HG03439 (cell line): Measurements from ENCODE around the gene ZFAND2A.
"Not testable (repeated sequence)": the region's sequence is repeated elsewhere in the genome, so short reads cannot be mapped to it uniquely, and the experiment has no call there.

Experiments
- ATAC-seq: cut with Tn5 transposase; IDR thresholded peaks from one replicate; pipeline ENCODE4 v1.9.1; 2021; ENCODE audit warnings: mild to moderate bottlenecking, moderate library complexity; ENCODE audit not compliant: unreplicated experiment

ZFAND2A gene

GRCh38 chr7:1175967-1176851, 16.2 kb upstream of the ZFAND2A start:
- ATAC-seq = peak; percentile 57

GRCh38 chr7:1175597-1175966, 15.6 kb upstream of the ZFAND2A start:
- no peak for ATAC-seq

GRCh38 chr7:1174881-1175596, 15.0 kb upstream of the ZFAND2A start:
- ATAC-seq = no peak

- ATAC-seq = no peak
Measured at GRCh38 chr7:1174002-1174401, 14.0 kb upstream of the ZFAND2A start.

GRCh38 chr7:1172666-1173523, 12.9 kb upstream of the ZFAND2A start:
- ATAC-seq = no peak

GRCh38 chr7:1171516-1171915, 11.5 kb upstream of the ZFAND2A start:
- ATAC-seq = not testable (repeated sequence)

GRCh38 chr7:1170741-1171501, 10.9 kb upstream of the ZFAND2A start:
- ATAC-seq = no peak

- ATAC-seq = peak; percentile 48
Measured at GRCh38 chr7:1169409-1170368, 9.7 kb upstream of the ZFAND2A start.

GRCh38 chr7:1168422-1168821, 8.4 kb upstream of the ZFAND2A start:
- ATAC-seq = no peak

GRCh38 chr7:1164436-1164835, 4.4 kb upstream of the ZFAND2A start:
- no peak for ATAC-seq

GRCh38 chr7:1163121-1163520, 3.1 kb upstream of the ZFAND2A start:
- ATAC-seq = no peak

GRCh38 chr7:1160670-1161021, 650 bp upstream of the ZFAND2A start:
- no peak for ATAC-seq

GRCh38 chr7:1159231-1159630, 765 bp downstream of the ZFAND2A start:
- not testable (repeated sequence) for ATAC-seq

GRCh38 chr7:1158203-1159126, 1.5 kb downstream of the ZFAND2A start:
- no peak for ATAC-seq

- ATAC-seq = no peak
Measured at GRCh38 chr7:1156782-1157535, 3.0 kb downstream of the ZFAND2A start.

- not testable (repeated sequence) for ATAC-seq
Measured at GRCh38 chr7:1155818-1156781, 3.9 kb downstream of the ZFAND2A start.
